GM10266 (cell line): ENCODE measurements around the gene FAM114A1.

Source experiments
- DNase-seq: peaks from one replicate; pipeline ENCODE4 v3.0.0; 2012; ENCODE audit errors: extremely low spot score
- CTCF ChIP-seq: IDR thresholded peaks from 2 replicates; pipeline ENCODE4 v1.5.1; 2012; ENCODE audit warnings: mild to moderate bottlenecking, low read depth; ENCODE audit not compliant: control insufficient read depth, insufficient read depth; ENCODE audit errors: missing control alignments

The FAM114A1 gene

GRCh38 chr4:38842994-38843393 is 24.6 kb upstream of the FAM114A1 start:
- DNase-seq = no peak
- TF ChIP-seq CTCF = no peak

GRCh38 chr4:38846015-38846414 is 21.6 kb upstream of the FAM114A1 start:
- DNase-seq = no peak
- TF ChIP-seq CTCF = no peak

GRCh38 chr4:38855466-38855865 is 12.1 kb upstream of the FAM114A1 start:
- DNase-seq = no peak
- TF ChIP-seq CTCF = no peak

- DNase-seq = no peak
- TF ChIP-seq CTCF = no peak
These were observed 11.6 kb upstream of the FAM114A1 start for GRCh38 chr4:38856046-38856445.

- peak; percentile 50 for DNase-seq
- peak; percentile 67 for TF ChIP-seq CTCF
These were observed 10.9 kb upstream of the FAM114A1 start, which contains the start of gene TLR6 for GRCh38 chr4:38856524-38857337. TSS of gene TLR6 (minus strand) at chr4:38856817. CDS start at chr4:38829473, 27,344 bp downstream.

- DNase-seq = no peak
- no peak for TF ChIP-seq CTCF
These were observed 10.1 kb upstream of the FAM114A1 start for GRCh38 chr4:38857354-38858096.

GRCh38 chr4:38858097-38858420 is 9.5 kb upstream of the FAM114A1 start:
- no peak for TF ChIP-seq CTCF
- no peak for DNase-seq
